Measurements from ENCODE around the gene QSOX2. TPM values are rescaled to one million over a fixed set of nuclear protein-coding genes. Genes with fewer than 3 reads are reported as not detected.

The QSOX2 gene
- total and polyA plus RNA-seq, 2 experiments from 2014 or later, result 9.2 to 29.2 TPM

DNA sequence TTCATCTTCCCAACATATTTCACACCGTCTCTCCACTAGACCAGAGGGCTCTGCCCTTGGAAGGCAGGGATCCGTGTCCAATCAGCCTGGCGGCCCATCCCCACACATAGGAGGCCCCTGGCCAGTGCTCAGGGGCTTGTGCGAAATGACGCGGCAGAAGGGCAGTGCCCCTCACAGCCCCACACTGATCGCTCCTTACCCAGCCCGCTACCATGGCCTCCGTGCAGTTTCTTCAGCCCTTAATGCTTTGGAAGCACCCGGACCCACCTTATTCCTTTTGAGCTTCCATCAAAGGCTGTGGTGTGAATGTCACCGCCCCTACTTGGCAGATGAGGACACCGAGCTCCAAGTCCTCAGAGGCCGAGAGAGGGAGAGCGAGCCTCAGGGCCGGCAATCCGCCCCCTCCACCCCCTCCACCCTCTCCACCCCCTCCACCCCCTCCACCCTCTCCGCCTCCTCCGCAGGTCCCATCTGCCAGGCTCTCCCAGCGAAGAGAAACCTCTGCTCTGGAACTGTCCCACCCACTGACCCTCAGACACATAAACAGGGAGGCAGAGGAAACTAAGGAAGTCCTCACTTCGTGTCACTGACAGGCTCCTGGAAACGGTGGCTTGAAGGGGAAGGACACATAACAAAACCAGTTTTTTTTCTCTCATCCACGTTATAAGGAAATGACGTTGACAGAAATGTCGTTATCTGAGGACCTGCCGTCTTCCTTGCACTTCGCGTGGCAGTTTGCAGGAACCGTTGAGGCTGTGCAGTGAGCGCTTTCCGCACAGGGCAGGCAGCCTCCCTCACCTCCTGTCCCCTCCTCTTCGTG is 13.9 kb downstream of the QSOX2 start (continued):
- TF ChIP-seq, protein P1, sequence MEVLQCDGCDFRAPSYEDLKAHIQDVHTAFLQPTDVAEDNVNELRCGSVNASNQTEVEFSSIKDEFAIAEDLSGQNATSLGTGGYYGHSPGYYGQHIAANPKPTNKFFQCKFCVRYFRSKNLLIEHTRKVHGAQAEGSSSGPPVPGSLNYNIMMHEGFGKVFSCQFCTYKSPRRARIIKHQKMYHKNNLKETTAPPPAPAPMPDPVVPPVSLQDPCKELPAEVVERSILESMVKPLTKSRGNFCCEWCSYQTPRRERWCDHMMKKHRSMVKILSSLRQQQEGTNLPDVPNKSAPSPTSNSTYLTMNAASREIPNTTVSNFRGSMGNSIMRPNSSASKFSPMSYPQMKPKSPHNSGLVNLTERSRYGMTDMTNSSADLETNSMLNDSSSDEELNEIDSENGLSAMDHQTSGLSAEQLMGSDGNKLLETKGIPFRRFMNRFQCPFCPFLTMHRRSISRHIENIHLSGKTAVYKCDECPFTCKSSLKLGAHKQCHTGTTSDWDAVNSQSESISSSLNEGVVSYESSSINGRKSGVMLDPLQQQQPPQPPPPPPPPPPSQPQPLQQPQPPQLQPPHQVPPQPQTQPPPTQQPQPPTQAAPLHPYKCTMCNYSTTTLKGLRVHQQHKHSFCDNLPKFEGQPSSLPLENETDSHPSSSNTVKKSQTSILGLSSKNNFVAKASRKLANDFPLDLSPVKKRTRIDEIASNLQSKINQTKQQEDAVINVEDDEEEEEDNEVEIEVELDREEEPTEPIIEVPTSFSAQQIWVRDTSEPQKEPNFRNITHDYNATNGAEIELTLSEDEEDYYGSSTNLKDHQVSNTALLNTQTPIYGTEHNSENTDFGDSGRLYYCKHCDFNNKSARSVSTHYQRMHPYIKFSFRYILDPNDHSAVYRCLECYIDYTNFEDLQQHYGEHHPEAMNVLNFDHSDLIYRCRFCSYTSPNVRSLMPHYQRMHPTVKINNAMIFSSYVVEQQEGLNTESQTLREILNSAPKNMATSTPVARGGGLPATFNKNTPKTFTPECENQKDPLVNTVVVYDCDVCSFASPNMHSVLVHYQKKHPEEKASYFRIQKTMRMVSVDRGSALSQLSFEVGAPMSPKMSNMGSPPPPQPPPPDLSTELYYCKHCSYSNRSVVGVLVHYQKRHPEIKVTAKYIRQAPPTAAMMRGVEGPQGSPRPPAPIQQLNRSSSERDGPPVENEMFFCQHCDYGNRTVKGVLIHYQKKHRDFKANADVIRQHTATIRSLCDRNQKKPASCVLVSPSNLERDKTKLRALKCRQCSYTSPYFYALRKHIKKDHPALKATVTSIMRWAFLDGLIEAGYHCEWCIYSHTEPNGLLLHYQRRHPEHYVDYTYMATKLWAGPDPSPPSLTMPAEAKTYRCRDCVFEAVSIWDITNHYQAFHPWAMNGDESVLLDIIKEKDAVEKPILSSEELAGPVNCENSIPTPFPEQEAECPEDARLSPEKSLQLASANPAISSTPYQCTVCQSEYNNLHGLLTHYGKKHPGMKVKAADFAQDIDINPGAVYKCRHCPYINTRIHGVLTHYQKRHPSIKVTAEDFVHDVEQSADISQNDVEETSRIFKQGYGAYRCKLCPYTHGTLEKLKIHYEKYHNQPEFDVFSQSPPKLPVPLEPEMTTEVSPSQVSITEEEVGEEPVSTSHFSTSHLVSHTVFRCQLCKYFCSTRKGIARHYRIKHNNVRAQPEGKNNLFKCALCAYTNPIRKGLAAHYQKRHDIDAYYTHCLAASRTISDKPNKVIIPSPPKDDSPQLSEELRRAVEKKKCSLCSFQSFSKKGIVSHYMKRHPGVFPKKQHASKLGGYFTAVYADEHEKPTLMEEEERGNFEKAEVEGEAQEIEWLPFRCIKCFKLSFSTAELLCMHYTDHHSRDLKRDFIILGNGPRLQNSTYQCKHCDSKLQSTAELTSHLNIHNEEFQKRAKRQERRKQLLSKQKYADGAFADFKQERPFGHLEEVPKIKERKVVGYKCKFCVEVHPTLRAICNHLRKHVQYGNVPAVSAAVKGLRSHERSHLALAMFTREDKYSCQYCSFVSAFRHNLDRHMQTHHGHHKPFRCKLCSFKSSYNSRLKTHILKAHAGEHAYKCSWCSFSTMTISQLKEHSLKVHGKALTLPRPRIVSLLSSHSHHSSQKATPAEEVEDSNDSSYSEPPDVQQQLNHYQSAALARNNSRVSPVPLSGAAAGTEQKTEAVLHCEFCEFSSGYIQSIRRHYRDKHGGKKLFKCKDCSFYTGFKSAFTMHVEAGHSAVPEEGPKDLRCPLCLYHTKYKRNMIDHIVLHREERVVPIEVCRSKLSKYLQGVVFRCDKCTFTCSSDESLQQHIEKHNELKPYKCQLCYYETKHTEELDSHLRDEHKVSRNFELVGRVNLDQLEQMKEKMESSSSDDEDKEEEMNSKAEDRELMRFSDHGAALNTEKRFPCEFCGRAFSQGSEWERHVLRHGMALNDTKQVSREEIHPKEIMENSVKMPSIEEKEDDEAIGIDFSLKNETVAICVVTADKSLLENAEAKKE (CRISPR knock-in tag; IDR thresholded peaks at IDR 0.05), result no peak
- TF ChIP-seq, protein P2, sequence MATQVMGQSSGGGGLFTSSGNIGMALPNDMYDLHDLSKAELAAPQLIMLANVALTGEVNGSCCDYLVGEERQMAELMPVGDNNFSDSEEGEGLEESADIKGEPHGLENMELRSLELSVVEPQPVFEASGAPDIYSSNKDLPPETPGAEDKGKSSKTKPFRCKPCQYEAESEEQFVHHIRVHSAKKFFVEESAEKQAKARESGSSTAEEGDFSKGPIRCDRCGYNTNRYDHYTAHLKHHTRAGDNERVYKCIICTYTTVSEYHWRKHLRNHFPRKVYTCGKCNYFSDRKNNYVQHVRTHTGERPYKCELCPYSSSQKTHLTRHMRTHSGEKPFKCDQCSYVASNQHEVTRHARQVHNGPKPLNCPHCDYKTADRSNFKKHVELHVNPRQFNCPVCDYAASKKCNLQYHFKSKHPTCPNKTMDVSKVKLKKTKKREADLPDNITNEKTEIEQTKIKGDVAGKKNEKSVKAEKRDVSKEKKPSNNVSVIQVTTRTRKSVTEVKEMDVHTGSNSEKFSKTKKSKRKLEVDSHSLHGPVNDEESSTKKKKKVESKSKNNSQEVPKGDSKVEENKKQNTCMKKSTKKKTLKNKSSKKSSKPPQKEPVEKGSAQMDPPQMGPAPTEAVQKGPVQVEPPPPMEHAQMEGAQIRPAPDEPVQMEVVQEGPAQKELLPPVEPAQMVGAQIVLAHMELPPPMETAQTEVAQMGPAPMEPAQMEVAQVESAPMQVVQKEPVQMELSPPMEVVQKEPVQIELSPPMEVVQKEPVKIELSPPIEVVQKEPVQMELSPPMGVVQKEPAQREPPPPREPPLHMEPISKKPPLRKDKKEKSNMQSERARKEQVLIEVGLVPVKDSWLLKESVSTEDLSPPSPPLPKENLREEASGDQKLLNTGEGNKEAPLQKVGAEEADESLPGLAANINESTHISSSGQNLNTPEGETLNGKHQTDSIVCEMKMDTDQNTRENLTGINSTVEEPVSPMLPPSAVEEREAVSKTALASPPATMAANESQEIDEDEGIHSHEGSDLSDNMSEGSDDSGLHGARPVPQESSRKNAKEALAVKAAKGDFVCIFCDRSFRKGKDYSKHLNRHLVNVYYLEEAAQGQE (IDR thresholded peaks at IDR 0.05; ENCODE audit: unreplicated experiment), result no peak
- no peak for TF ChIP-seq POLR2AphosphoS5 (IDR thresholded peaks at IDR 0.05; ENCODE audit: low read depth)
- TF ChIP-seq NANOG (IDR thresholded peaks at IDR 0.05; ENCODE audit: borderline replicate concordance), result no peak
- TF ChIP-seq, protein P3, sequence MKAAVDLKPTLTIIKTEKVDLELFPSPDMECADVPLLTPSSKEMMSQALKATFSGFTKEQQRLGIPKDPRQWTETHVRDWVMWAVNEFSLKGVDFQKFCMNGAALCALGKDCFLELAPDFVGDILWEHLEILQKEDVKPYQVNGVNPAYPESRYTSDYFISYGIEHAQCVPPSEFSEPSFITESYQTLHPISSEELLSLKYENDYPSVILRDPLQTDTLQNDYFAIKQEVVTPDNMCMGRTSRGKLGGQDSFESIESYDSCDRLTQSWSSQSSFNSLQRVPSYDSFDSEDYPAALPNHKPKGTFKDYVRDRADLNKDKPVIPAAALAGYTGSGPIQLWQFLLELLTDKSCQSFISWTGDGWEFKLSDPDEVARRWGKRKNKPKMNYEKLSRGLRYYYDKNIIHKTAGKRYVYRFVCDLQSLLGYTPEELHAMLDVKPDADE (IDR thresholded peaks at IDR 0.05), result no peak
